Measurements from ENCODE around the gene ABTB1. TPM values are rescaled to one million over a fixed set of nuclear protein-coding genes. Genes with fewer than 3 reads are reported as not detected.

Gene ABTB1
- total RNA-seq, 1 experiment from 2014 or later, result 27.2 TPM

DNA sequence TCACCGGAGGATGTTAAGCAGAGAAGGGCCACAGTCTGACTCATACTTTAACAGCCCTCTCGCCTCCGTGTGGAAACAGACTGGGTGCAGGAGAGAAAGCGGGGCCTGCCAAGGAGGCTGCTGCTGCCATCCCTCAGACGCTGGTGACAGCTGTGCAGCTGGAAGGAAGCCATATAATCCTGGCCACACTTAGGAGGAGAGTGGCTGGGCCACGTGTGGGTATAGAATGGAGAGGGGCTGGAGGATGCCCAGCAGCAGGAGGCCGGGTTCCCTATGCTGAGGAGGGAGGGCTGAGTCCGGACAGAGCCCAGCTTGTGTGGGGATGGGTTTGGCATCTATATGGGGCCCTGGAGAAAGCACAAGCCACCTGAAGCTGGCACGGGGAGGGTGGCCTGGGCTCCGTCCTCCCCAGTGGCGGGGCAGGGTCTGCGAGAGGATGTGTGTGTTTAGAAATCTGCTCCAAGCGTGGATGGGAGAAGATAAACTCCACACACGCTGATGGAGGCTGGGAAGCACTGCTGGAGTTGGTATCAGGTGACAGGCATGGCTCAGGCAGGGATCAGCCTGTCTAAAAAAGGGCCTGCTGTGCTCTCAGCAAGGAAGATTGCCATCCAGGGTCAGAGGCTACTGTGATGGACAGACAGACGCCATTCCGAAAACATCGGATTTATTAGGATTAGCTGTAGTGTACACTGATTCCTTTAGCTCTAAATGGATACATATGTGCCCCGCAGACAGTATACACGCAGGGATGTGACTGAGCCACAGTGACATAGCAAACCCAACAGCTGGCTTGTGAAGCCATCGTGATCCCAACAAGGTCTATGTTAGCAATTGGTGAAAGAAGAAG, 15.9 kb downstream of the ABTB1 start:
- no TSS peak for BruUV-seq (replicated peaks)
- no peak for DNase-seq
- H3K4me3 Mint-ChIP-seq (ENCODE audit: low read depth, unreplicated experiment), result no peak overlapping the region

DNA sequence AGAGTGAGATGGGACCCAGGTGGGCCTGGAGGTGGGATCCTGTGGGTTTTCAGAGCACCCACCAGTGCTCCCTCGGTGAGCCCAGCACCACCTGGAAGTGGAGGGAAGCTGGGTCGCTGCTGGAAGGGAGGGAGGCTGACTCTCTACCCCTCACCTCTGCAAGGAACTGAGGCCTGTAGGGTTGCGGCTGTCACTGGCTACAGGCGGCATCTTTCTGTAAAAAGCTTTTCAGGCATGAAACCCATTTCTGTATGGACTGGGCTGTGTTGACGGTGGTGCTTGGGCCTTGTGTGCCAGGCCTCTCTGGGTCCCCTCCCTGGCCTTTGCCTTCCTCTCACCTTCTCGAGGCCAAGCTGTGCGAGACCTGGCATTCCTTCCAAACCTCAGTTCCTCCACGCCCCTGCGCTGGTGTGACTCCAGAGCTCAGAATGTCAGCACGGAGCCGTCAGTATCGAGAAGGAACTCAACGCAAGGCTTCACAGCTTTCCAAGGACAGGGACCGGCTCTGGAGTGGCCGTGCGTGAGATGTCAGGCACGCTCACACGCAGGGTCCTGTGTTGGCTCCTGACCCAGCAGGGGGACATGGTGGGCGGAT, 16.6 kb downstream of the ABTB1 start:
- CTCF ChIA-PET, result interaction anchor here (0.8 to 1.3 kb wide), 4 partner anchors 115 to 270 kb away, joined by 3 to 4 read pairs (median 3); no protein-coding TSS in a partner anchor
- TF ChIP-seq, protein P1, sequence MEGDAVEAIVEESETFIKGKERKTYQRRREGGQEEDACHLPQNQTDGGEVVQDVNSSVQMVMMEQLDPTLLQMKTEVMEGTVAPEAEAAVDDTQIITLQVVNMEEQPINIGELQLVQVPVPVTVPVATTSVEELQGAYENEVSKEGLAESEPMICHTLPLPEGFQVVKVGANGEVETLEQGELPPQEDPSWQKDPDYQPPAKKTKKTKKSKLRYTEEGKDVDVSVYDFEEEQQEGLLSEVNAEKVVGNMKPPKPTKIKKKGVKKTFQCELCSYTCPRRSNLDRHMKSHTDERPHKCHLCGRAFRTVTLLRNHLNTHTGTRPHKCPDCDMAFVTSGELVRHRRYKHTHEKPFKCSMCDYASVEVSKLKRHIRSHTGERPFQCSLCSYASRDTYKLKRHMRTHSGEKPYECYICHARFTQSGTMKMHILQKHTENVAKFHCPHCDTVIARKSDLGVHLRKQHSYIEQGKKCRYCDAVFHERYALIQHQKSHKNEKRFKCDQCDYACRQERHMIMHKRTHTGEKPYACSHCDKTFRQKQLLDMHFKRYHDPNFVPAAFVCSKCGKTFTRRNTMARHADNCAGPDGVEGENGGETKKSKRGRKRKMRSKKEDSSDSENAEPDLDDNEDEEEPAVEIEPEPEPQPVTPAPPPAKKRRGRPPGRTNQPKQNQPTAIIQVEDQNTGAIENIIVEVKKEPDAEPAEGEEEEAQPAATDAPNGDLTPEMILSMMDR (IDR thresholded peaks at IDR 0.05; ENCODE audit: unreplicated experiment), result no peak
- peaks cover 1% of the 10 kb centered on the region for H3K36me3 Mint-ChIP-seq (ENCODE audit: insufficient read depth, unreplicated experiment)
- no peak overlapping the region for H3K27ac Mint-ChIP-seq (ENCODE audit: unreplicated experiment)
- TSS peak; percentile 67 for BruUV-seq (replicated peaks)
- no peaks in the 10 kb centered on the region for H3K27me3 Mint-ChIP-seq (ENCODE audit: unreplicated experiment)
- no peak for DNase-seq
- H3K9me3 Mint-ChIP-seq (ENCODE audit: low read depth, unreplicated experiment), result no peaks in the 10 kb centered on the region
- no peak overlapping the region for H3K4me3 Mint-ChIP-seq (ENCODE audit: low read depth, unreplicated experiment)
- intact Hi-C loops (cut with micrococcal nuclease; ENCODE audit: unreplicated experiment), result no loop called here
- H3K4me1 Mint-ChIP-seq (ENCODE audit: low read depth, unreplicated experiment), result no peaks in the 10 kb centered on the region

More for the DNA sequence above, 15.9 kb downstream of the ABTB1 start:
- CTCF ChIA-PET, result interaction anchor here (1.0 to 1.3 kb wide), 2 partner anchors 132 to 143 kb away, joined by 3 read pairs; no protein-coding TSS in a partner anchor
- Mint-ChIP-seq H3K9me3 (ENCODE audit: low read depth, unreplicated experiment) (no peaks in the 10 kb centered on the region), H3K4me1 (ENCODE audit: low read depth, unreplicated experiment) (no peaks in the 10 kb centered on the region), H3K27me3 (ENCODE audit: unreplicated experiment) (no peaks in the 10 kb centered on the region), H3K36me3 (ENCODE audit: insufficient read depth, unreplicated experiment) (no peaks in the 10 kb centered on the region), H3K27ac (ENCODE audit: unreplicated experiment) (no peak overlapping the region)
- intact Hi-C loops (cut with micrococcal nuclease; ENCODE audit: unreplicated experiment), result no loop called here
- TF ChIP-seq, protein P1 (IDR thresholded peaks at IDR 0.05; ENCODE audit: unreplicated experiment), result no peak

DNA sequence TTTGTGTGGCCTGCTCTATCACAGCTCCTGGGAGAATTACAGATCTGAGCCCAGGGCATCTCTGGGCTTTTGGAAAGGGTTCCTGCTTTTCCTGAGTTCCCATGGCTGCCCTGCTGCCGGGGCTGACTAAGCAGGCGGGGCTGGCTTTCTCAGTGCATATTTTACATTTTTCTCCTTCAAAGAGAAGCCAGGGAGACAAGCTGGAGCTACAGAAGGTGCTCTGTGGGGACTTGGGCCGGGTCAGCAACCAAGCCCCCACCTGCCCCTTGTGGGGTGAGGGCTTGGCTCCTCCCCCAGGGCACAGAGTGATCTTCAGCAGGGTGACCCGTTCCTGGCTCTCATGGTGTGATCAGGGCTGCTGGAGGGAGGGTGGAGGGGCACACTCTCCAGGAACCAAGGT, 17.4 kb downstream of the ABTB1 start:
- Mint-ChIP-seq H3K27me3 (ENCODE audit: unreplicated experiment) (no peaks in the 10 kb centered on the region), H3K4me3 (ENCODE audit: low read depth, unreplicated experiment) (no peak overlapping the region), H3K4me1 (ENCODE audit: low read depth, unreplicated experiment) (no peaks in the 10 kb centered on the region), H3K9me3 (ENCODE audit: low read depth, unreplicated experiment) (no peaks in the 10 kb centered on the region), H3K27ac (ENCODE audit: unreplicated experiment) (no peak overlapping the region), H3K36me3 (ENCODE audit: insufficient read depth, unreplicated experiment) (peaks cover 7% of the 10 kb centered on the region)
- BruUV-seq (replicated peaks), result no TSS peak
- peak; percentile 50 for DNase-seq
- CTCF ChIA-PET, result interaction anchor here (0.8 to 2.2 kb wide), 5 partner anchors 99 to 270 kb away, joined by 3 to 14 read pairs (median 3); partner anchors contain the start of gene TPRA1
- TF ChIP-seq, protein P1 (IDR thresholded peaks at IDR 0.05; ENCODE audit: unreplicated experiment), result no peak
- intact Hi-C loops (cut with micrococcal nuclease; ENCODE audit: unreplicated experiment), result loop anchor here (1.0 to 5.0 kb wide), 5 partner anchors 77 to 281 kb away; no protein-coding TSS in a partner anchor

DNA sequence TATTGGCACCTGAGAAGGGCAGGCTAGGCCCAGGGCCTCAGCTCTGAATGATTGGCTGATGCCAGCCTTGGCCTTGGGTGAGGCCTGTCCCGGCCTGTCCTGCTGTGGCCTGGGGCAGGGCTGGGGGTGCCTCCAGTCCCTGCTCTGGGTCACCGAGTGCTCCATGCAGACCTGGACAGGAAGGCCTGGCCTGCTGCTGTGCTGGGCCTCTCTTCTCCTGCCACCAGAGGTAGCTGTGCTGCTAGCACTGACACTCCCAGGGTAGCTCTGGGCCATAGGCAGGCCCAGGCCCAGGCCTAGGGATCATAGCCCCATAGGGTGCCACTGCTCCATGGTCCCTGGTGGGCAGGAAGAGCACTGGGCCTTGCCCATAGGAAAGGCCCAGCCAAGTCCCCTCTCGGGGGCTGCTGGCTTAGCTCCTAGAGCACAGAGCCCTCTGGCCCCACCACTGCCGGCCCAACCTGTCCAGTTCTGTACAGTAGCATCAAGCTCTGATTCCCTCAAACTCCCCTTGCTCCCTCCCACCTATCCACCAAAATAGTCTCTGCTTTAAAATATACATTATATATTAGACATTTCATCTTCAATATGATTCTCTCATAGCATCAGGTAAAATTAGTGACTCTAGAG, 18.2 kb downstream of the ABTB1 start:
- Mint-ChIP-seq H3K36me3 (ENCODE audit: insufficient read depth, unreplicated experiment) (peaks cover 7% of the 10 kb centered on the region), H3K9me3 (ENCODE audit: low read depth, unreplicated experiment) (no peaks in the 10 kb centered on the region), H3K27ac (ENCODE audit: unreplicated experiment) (no peak overlapping the region), H3K27me3 (ENCODE audit: unreplicated experiment) (no peaks in the 10 kb centered on the region), H3K4me1 (ENCODE audit: low read depth, unreplicated experiment) (no peaks in the 10 kb centered on the region), H3K4me3 (ENCODE audit: low read depth, unreplicated experiment) (no peak overlapping the region)
- CTCF ChIA-PET, result interaction anchor here (0.6 to 2.2 kb wide), 13 partner anchors 8 to 1717 kb away, joined by 3 to 30 read pairs (median 4); partner anchors contain the start of gene TPRA1
- intact Hi-C loops (cut with micrococcal nuclease; ENCODE audit: unreplicated experiment), result loop anchor here (1.0 to 5.0 kb wide), 5 partner anchors 76 to 280 kb away; no protein-coding TSS in a partner anchor
- DNase-seq, result peak; percentile 81
- TF ChIP-seq, protein P1 (IDR thresholded peaks at IDR 0.05; ENCODE audit: unreplicated experiment), result peak; percentile 75
- BruUV-seq (replicated peaks), result no TSS peak
